Adrenal gland (tissue), 19 donors: ENCODE data around the gene VPS36. TPM values are rescaled to one million over a fixed set of nuclear protein-coding genes. Genes with fewer than 3 reads are reported as not detected.
"Not testable (repeated sequence)": the region's sequence is repeated elsewhere in the genome, so short reads cannot be mapped to it uniquely, and the experiment has no call there.

Experiments used
- DNase-seq, 7 donors: peaks; one replicate each; pipeline ENCODE4 v3.0.0-alpha.2; 2019 to 2020
- H3K27ac ChIP-seq, 5 donors: fragments of 200-600 bp; sonication (generic) in 4 of 5; 1 replicate in 3 of 5; 2 replicates in 2 of 5; pipeline versions ENCODE4 v1.5.1 to v1.8.0; 2016 to 2020; ENCODE audit warnings: mild to moderate bottlenecking in 1 of 5
- H3K27me3 ChIP-seq: fragments of 200-600 bp; 2 replicates; pipeline ENCODE4 v1.8.0; 2021
- H3K36me3 ChIP-seq, 2 donors: fragments of 200-600 bp; replicated peaks in 1 of 2; 1 replicate in 1 of 2; 2 replicates in 1 of 2; pipeline versions ENCODE4 v1.5.1 to v1.8.0; 2018 to 2022
- H3K4me1 ChIP-seq, 2 donors: fragments of 200-600 bp; replicated peaks in 1 of 2; 1 replicate in 1 of 2; 2 replicates in 1 of 2; pipeline versions ENCODE4 v1.5.1 to v1.8.0; 2018 to 2021
- H3K4me3 ChIP-seq, 4 donors: fragments of 200-600 bp; sonication (generic) in 3 of 4; one replicate each; pipeline ENCODE4 v1.5.1; 2016 to 2018
- H3K9me3 ChIP-seq, 3 donors: fragments of 200-600 bp; sonication (generic) in 1 of 3; replicated peaks in 1 of 3; 1 replicate in 2 of 3; 2 replicates in 1 of 3; pipeline versions ENCODE4 v1.5.1 to v1.8.0; 2016 to 2021
- POLR2A ChIP-seq, 2 donors: fragments of 450-650 bp; IDR thresholded peaks; one replicate each; pipeline ENCODE4 v1.6.1; 2017; ENCODE audit warnings: antibody characterized with exemption in 2 of 2, mild to moderate bottlenecking in 2 of 2, moderate library complexity in 1 of 2
- WGBS, 4 donors: extraction: QIAGEN DNeasy Blood & Tissue Kit in 2 of 4; methylation state at CpG; one replicate each; pipeline versions ENCODE4 v1.1.5 to v1.1.7; 2013 to 2017; 5-methylcytosine and 5-hydroxymethylcytosine counted together
- intact Hi-C, 2 donors: fragments of 100-400 bp; cut with DNase I; formaldehyde crosslinking; loops; one replicate each; pipeline versions ENCODE4 v1.14.1 to v1.15.0; 2022 to 2023
- long read RNA-seq, 10 donors: library from polyadenylated mRNA in 3 of 10; unstranded in 2 of 10; stranded (forward) in 1 of 10; transcript quantifications; one replicate each; pipeline ENCODE4 v2.0.0 and lab custom pipeline, GENCODE V29; 2021 to 2026
- polyA plus RNA-seq, 3 donors: library from polyadenylated mRNA; stranded (reverse); fragments of 200-250 nt in 2 of 3; fragments of 350-450 nt in 1 of 3; fragmentation: Illumina TruSeq in 1 of 3; extraction: RNeasy Lipid Tissue Mini Kit (QIAGEN cat#74804) in 1 of 3; gene quantifications; one replicate each; pipeline ENCODE4 v1.2.3, GENCODE V29; 2013 to 2014
- total RNA-seq, 9 donors: library from RNA; depleted of rRNA in 4 of 9; stranded (reverse); fragments of >200 nt in 4 of 9; fragments of 120-200 nt in 1 of 9; fragmentation: NEBNext Ultra II Directional in 1 of 9; extraction: Animal tissue kit (Norgen Biotek cat#: 25700) in 1 of 9; gene quantifications; one replicate each; pipeline versions ENCODE4 v1.1.0 to v1.2.4, GENCODE V29; 2013 to 2023
- TF ChIP-seq, protein P1 (sequence below), 6 experiments: fragments of 450-650 bp in 4 of 6; fragments of 200-600 bp in 2 of 6; sonication (generic) in 1 of 6; IDR thresholded peaks; 1 replicate in 5 of 6; 2 replicates in 1 of 6; pipeline versions ENCODE4 v1.5.1 to v1.8.0; 2016 to 2021; ENCODE audit warnings: antibody characterized with exemption in 6 of 6, mild to moderate bottlenecking in 2 of 6, moderate library complexity in 1 of 6
- donor health status: healthy with polysubstance abuse.
- donor health status: Bipolar disorder and iron deficiency.
- donor health status: DM: yes; HTN: yes; CAD: no.
- donor health status: DM: no; HTN: no; CAD: no.
- donor health status: DM: no; HTN: no; CAD: no.
- donor health status: DM: yes; HTN: yes; CAD: no.

VPS36 gene, protein sequence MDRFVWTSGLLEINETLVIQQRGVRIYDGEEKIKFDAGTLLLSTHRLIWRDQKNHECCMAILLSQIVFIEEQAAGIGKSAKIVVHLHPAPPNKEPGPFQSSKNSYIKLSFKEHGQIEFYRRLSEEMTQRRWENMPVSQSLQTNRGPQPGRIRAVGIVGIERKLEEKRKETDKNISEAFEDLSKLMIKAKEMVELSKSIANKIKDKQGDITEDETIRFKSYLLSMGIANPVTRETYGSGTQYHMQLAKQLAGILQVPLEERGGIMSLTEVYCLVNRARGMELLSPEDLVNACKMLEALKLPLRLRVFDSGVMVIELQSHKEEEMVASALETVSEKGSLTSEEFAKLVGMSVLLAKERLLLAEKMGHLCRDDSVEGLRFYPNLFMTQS
- total RNA-seq, result 10 to 100 TPM; 21.7 to 54.7 (median 31.3) TPM
- polyA plus RNA-seq, result 10 to 100 TPM; 12.6 to 37.7 (median 13.4) TPM
- long read RNA-seq, donor 1, full-length matches to known transcripts, result 6 of 22 reads
- long read RNA-seq, donor 1, partial matches to known transcripts, result 16 of 22 reads
- long read RNA-seq, donor 1, other reads (novel, unspliced or antisense), result 0 of 22 reads
- long read RNA-seq, donor 2, full-length matches to known transcripts, result 8 of 16 reads
- long read RNA-seq, donor 2, partial matches to known transcripts, result 8 of 16 reads
- long read RNA-seq, donor 2, other reads (novel, unspliced or antisense), result 0 of 16 reads
- long read RNA-seq, donor 3, full-length matches to known transcripts, result 7 of 7 reads
- long read RNA-seq, donor 3, partial matches to known transcripts, result 0 of 7 reads
- long read RNA-seq, donor 3, other reads (novel, unspliced or antisense), result 0 of 7 reads
- long read RNA-seq, donor 4, full-length matches to known transcripts, result 12 of 23 reads
- long read RNA-seq, donor 4, partial matches to known transcripts, result 8 of 23 reads
- long read RNA-seq, donor 4, other reads (novel, unspliced or antisense), result 3 of 23 reads
- long read RNA-seq, donor 5, full-length matches to known transcripts, result 46 of 58 reads
- long read RNA-seq, donor 5, partial matches to known transcripts, result 2 of 58 reads
- long read RNA-seq, donor 5, other reads (novel, unspliced or antisense), result 10 of 58 reads
- long read RNA-seq, donor 6, full-length matches to known transcripts, result 4 of 15 reads
- long read RNA-seq, donor 6, partial matches to known transcripts, result 8 of 15 reads
- long read RNA-seq, donor 6, other reads (novel, unspliced or antisense), result 3 of 15 reads
- long read RNA-seq, donor 7, partial matches to known transcripts, result 7 of 7 reads
- long read RNA-seq, donor 7, other reads (novel, unspliced or antisense), result 0 of 7 reads
- long read RNA-seq, donor 8, full-length matches to known transcripts, result 9 of 21 reads
- long read RNA-seq, donor 8, partial matches to known transcripts, result 12 of 21 reads
- long read RNA-seq, donor 8, other reads (novel, unspliced or antisense), result 0 of 21 reads
- long read RNA-seq, donor 9, full-length matches to known transcripts, result 10 of 10 reads
- long read RNA-seq, donor 9, partial matches to known transcripts, result 0 of 10 reads
- long read RNA-seq, donor 9, other reads (novel, unspliced or antisense), result 0 of 10 reads
- long read RNA-seq, donor 10, full-length matches to known transcripts, result 5 of 5 reads
- long read RNA-seq, donor 10, partial matches to known transcripts, result 0 of 5 reads
- long read RNA-seq, donor 10, other reads (novel, unspliced or antisense), result 0 of 5 reads

DNA sequence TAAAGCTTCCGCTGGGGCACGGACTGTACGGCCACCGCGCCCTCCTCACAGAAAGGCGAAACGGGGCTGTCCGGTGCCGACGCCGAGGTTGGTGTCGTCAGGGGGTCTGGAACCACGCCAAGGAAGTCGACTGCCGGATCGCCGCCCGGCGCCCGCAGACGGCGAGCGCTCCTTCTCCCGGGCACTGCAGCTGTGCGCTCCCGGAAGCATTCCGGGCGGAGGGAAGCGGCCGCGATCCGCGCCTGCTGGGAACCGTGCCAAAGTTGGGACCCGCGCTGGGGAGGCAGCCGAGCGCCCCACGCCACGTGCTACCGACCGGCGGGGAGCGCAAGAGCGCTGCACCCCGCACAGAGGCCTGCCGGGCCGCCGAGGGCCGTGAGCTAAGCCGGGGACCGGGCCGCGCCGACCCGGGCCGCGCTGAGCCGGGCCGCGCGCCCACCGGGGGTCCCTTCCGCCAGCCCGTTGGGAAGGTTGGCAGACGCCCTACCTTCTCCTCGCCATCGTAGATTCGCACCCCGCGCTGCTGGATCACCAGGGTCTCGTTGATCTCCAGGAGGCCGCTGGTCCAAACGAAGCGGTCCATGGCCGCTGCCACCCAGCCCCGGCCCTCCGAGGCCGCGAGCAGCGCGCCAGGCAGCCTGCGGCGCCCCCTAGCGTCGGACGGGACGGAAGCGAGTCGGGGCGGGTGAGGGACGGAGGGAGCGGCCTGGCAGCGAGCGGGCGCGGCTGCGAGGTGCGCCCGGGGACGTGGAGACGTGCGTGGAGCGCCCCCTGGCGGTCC is at the start of gene VPS36:
Gene VPS36 (minus strand): TSS at position 623 of the 781 bp plus-strand sequence. CDS start 40 bp downstream, at position 583.
- no peaks in the 10 kb centered on the region for H3K36me3 ChIP-seq
- peaks cover 11 to 21% of the 10 kb centered on the region in 2 donors for H3K4me1 ChIP-seq
- 0 to 1% (median 0%) methylated on average over 6 to 105 of the region's 105 CpGs for WGBS, 4 donors
- H3K9me3 ChIP-seq, result no peaks in the 10 kb centered on the region
- TF ChIP-seq, protein P1, sequence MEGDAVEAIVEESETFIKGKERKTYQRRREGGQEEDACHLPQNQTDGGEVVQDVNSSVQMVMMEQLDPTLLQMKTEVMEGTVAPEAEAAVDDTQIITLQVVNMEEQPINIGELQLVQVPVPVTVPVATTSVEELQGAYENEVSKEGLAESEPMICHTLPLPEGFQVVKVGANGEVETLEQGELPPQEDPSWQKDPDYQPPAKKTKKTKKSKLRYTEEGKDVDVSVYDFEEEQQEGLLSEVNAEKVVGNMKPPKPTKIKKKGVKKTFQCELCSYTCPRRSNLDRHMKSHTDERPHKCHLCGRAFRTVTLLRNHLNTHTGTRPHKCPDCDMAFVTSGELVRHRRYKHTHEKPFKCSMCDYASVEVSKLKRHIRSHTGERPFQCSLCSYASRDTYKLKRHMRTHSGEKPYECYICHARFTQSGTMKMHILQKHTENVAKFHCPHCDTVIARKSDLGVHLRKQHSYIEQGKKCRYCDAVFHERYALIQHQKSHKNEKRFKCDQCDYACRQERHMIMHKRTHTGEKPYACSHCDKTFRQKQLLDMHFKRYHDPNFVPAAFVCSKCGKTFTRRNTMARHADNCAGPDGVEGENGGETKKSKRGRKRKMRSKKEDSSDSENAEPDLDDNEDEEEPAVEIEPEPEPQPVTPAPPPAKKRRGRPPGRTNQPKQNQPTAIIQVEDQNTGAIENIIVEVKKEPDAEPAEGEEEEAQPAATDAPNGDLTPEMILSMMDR (IDR thresholded peaks at IDR 0.05), result peak; percentile 83 to 100 (median 95)
- peak; percentile 85 to 89 for TF ChIP-seq POLR2A (IDR thresholded peaks at IDR 0.05)
- peak within 1 kb of the TSS; percentile 37 to 89 (median 58) for H3K4me3 ChIP-seq
- H3K27ac ChIP-seq, result peak within 1 kb of the TSS; percentile 96 to 99 (median 97)
- no peaks in the 10 kb centered on the region for H3K27me3 ChIP-seq
- intact Hi-C loops, result loop anchor here (5.0 to 10.0 kb wide), 2 partner anchors 105 to 108 kb away; no protein-coding TSS in a partner anchor
- peak; percentile 93 to 98 (median 97) for DNase-seq

DNA sequence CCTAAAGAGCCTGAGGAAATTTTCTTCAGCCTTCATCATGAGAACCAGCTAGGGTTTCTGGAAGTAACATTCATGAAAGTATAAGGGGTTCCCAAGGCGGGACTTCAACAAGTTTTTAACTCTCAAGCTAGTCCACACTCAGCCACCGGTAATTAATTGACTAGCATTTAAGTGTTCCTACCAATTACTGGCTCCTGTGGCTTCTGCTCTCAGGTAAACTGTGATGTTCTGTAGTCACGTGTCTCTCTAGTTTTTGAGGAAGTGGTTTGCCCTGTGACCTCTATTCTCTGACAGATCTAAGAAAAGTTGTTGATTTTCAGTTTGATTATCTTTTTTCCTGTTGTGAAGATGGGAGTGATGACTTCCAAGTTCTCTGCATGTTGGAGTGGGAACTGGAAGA is 47.5 kb upstream of the VPS36 start:
- 58 to 68% (median 64%) methylated on average over 3 of the region's 3 CpGs; no CpG with 5 or more reads in 1 of the 4 donors for WGBS, 4 donors
- DNase-seq, H3K27ac ChIP-seq, H3K4me3 ChIP-seq, H3K36me3 ChIP-seq, H3K4me1 ChIP-seq, H3K27me3 ChIP-seq, H3K9me3 ChIP-seq, intact Hi-C loops: not testable (repeated sequence)

DNA sequence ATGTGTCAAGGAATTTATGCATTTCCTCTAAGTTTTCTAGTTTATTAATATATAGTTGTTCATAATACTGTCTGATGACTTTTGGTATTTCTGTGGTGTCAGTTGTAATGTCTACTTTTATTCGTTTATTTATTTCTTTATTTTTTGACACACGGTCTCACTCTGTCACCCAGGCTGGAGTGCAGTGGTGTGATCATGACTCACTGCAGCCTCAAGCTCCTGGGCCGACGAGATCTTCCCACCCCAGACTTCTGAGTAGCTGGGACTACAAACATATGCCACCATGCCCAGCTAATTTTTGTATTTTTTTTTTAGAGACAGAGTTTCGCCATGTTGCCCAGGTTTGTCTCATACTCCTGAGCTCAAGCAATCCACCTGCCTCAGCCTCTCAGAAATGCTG is 43.8 kb upstream of the VPS36 start:
- H3K4me1 ChIP-seq, H3K27ac ChIP-seq, intact Hi-C loops, H3K4me3 ChIP-seq, H3K36me3 ChIP-seq, H3K27me3 ChIP-seq, H3K9me3 ChIP-seq, DNase-seq: not testable (repeated sequence)
- 63 to 91% (median 78%) methylated on average over 5 of the region's 5 CpGs for WGBS, 4 donors

DNA sequence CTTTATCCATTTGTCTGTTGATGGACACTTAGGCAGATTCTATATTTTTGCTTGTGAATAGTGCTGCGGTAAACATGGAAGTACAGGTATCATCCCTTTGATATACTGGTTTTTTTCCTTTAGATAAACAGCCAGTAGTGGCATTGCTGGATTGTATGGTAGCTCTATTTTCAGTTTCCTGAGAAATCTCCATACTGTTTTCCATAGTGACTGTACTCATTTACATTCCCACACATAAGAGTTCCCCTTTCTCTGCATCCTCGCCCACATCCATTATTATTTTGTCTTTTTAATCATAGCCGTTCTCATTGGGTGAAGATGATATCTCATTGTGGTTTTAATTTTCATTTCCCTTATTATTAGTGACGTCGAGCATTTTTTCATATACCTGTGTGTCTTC is 40.6 kb upstream of the VPS36 start:
- H3K4me3 ChIP-seq, H3K27ac ChIP-seq, H3K4me1 ChIP-seq, DNase-seq, intact Hi-C loops, H3K27me3 ChIP-seq, H3K36me3 ChIP-seq, H3K9me3 ChIP-seq: not testable (repeated sequence)
- 70 to 84% (median 78%) methylated on average over 2 to 4 of the region's 5 CpGs for WGBS, 4 donors

DNA sequence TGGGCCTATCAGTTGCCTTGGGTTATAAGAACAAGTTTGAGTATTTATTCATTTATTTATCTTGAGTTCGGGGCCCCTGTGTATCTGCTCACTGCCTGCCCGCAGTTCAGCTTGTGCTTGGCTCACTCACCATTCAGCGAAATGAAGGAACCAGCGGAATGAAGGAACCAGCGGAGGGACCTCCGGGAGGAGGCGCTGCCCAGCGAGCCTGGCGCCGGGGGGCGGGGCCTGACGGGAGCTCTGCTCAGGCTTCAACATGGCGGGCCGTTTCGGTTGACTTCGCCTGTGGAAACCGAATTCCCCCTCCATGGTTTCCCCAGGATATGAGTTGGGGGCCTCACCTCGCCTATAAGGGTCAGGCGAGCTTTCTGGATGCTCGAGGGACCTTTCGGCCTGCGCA is 38.3 kb upstream of the VPS36 start:
- H3K36me3 ChIP-seq, H3K4me1 ChIP-seq, DNase-seq, H3K9me3 ChIP-seq, H3K4me3 ChIP-seq, H3K27me3 ChIP-seq, H3K27ac ChIP-seq, intact Hi-C loops: not testable (repeated sequence)
- no CpG with 5 or more reads among the region's 22 CpGs for WGBS, 4 donors

DNA sequence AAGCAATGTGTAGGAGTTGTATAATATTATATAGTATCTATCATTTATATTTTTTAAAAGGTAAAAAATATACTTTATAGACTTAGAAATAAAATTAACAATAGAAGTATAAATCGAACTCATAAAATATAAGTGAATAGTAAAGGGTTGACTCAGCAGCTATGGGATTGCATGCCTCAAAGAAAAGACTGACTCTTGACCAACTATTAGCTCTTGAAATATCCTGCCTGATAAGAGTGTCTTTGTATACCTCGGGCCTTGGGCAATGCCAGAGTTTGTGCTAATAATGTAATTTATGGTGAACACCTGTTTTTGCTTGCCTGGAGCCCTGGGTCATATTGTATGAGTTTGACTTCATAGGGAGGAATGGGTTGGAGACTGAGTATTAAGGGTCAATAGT is 36.6 kb upstream of the VPS36 start:
- DNase-seq, H3K4me3 ChIP-seq, H3K4me1 ChIP-seq, intact Hi-C loops, H3K27ac ChIP-seq, H3K9me3 ChIP-seq, H3K27me3 ChIP-seq, H3K36me3 ChIP-seq: not testable (repeated sequence)
- 61 to 74% (median 65%) methylated on average over 2 of the region's 2 CpGs for WGBS, 4 donors

DNA sequence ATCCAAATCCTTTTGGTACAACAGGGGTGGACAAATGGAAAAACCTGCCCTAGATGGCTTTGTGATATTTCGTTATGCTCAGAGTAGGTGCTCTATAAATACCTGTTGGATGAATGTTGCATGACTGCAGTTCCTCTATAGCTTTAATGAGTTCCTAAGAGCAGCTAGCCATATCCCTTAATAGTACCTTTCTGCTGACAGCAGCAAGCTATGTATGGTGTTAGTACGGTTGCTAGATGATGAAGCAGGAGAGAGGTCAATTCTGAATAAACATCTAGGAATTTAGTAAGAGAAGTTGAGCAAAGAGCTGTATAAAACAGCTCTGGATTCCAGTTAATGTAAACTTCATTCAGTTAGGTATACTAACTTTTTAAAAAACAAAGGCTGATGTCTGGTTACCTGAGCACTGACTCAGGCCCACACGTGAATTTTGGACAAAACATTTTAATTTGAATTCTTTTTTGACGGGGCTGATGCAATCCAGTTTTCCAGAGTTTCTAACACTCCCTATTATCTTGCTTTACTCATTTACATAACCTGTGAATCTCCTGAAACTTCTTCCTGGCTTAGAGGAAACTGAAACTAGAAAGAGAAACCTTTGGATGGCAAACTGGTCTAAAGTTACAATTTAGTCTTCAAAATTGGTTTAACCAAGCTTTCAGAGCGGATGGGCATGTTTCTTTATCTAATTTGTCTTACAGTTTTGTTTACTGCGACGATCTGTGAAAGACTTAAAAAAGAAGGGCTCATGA is 30.4 kb upstream of the VPS36 start:
- DNase-seq, H3K4me1 ChIP-seq, H3K9me3 ChIP-seq, H3K27ac ChIP-seq, intact Hi-C loops, H3K4me3 ChIP-seq, H3K36me3 ChIP-seq, H3K27me3 ChIP-seq: not testable (repeated sequence)
- 77 to 90% (median 87%) methylated on average over 5 to 6 of the region's 7 CpGs for WGBS, 4 donors
